NB4 (cell line): ENCODE data around the gene SMIM38.

Experiments
- CTCF ChIP-seq: IDR thresholded peaks from one replicate; pipeline ENCODE4 v1.5.1; 2012; ENCODE audit warnings: low read depth, low read length
- MAX ChIP-seq: IDR thresholded peaks from 2 replicates; pipeline ENCODE4 v1.6.1; 2011; ENCODE audit warnings: low read depth, low read length
- MYC ChIP-seq: IDR thresholded peaks from 2 replicates; pipeline ENCODE4 v1.6.1; 2011; ENCODE audit warnings: low read depth, low read length
- POLR2A ChIP-seq: IDR thresholded peaks from 2 replicates; pipeline ENCODE4 v1.6.1; 2011; ENCODE audit warnings: mild to moderate bottlenecking; ENCODE audit not compliant: insufficient read length; ENCODE audit errors: extremely low read depth

- TF ChIP-seq MAX (no peak), POLR2A (no peak), CTCF (no peak), MYC (no peak)
These were observed 39.9 kb upstream of the SMIM38 start for GRCh38 chr11:69115586-69116560.
